ENCODE measurements around the gene EVX2.

The EVX2 gene

DNA sequence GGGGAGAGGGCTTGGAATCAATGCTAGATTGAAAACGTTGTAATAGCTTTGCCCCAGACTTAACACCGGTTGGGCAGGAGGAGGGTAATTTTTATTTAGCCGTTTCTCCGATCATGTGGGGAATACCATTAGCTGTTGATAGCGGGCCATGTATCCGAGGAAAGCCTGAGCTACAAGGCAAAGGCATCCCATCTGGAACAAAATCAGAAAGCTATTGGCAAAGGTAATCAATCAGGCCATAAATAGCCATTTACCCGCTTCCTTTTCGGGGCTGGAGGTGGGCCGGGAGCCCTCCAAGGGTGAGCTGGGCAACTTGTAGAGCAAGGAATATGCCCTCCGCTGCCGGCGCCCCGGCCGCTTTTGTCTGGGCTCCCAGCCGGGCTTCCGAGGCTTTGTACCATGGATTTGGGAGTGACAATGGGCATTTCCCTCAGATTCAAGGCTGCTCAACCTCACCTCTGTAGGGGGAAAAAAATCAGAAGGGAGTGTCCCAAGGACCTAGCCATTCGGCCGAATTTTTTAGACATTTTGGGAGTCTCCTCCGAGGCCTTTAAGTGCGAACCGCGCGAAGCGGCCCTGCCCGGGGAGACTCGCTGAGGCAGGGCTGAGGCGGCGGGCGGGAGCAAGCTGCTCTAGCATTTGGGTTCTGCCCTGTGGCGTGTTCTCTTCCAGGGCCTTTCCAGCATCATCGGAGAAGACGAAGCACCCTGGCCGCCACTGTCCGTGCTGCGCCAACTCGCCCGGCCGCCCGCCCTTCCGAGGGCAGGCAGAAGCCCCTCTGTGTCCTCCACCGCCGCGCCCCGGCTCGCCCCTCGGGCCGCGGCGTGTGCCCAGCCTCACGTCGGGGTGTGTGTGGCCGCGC, 37.7 kb upstream of the EVX2 start:
- no peak overlapping the region for H3K4me3 ChIP-seq (ENCODE audit: low read depth, low read length)
- TF ChIP-seq, protein P1, sequence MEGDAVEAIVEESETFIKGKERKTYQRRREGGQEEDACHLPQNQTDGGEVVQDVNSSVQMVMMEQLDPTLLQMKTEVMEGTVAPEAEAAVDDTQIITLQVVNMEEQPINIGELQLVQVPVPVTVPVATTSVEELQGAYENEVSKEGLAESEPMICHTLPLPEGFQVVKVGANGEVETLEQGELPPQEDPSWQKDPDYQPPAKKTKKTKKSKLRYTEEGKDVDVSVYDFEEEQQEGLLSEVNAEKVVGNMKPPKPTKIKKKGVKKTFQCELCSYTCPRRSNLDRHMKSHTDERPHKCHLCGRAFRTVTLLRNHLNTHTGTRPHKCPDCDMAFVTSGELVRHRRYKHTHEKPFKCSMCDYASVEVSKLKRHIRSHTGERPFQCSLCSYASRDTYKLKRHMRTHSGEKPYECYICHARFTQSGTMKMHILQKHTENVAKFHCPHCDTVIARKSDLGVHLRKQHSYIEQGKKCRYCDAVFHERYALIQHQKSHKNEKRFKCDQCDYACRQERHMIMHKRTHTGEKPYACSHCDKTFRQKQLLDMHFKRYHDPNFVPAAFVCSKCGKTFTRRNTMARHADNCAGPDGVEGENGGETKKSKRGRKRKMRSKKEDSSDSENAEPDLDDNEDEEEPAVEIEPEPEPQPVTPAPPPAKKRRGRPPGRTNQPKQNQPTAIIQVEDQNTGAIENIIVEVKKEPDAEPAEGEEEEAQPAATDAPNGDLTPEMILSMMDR (IDR thresholded peaks at IDR 0.05; ENCODE audit: low read depth, low read length, missing control alignments): no peak
- no peak for DNase-seq (ENCODE audit: low read depth)

DNA sequence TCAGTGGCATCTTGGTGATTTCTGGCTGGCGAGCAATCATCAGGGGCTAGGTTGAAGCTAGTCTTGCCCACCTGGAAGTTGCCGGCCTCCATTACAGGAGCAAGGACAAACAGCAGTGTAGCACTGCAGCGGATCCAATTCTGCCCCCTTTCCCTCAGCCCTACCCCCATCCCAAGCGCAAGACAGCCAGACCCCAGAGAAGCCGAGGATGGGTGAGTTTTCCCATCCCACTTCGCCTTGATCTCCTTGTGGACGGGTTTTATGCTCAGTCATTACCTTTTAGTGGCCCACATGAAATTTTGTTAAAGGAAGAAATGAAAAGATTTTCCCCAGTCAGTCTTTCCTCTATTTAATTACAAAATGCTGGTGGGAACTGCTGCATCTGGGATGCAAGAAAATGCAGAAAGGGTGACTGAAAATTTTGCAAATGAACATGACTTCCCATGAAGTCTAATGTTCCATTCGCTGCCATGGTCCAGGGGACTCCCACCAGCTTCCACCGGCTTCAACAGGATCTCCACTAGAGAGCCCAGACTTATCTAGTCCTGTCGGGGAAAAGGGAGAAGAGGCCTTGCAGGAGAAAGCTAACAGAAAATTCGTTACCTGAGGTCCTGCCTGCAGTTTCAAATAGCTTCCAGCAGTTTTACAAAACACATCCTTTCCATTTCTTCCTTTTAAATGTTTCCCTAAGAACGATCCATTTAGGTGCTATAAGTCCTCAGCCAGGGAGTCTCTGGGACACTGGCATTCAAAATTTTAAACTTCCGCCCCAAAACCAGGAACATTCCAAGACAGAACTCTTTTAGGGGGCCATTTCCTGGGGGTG, 36.8 kb upstream of the EVX2 start:
- DNase-seq (ENCODE audit: low read depth): no peak
- TF ChIP-seq, protein P1 (IDR thresholded peaks at IDR 0.05; ENCODE audit: low read depth, low read length, missing control alignments): no peak
- no peak overlapping the region for H3K4me3 ChIP-seq (ENCODE audit: low read depth, low read length)

- H3K4me3 ChIP-seq (ENCODE audit: low read depth, low read length): no peak overlapping the region
- no peak for DNase-seq (ENCODE audit: low read depth)
Measured at GRCh38 chr2:176118601-176119339, 35.0 kb upstream of the EVX2 start.

GRCh38 chr2:176117823-176118371, 34.1 kb upstream of the EVX2 start:
- no peak overlapping the region for H3K4me3 ChIP-seq (ENCODE audit: low read depth, low read length)
- TF ChIP-seq, protein P1 (IDR thresholded peaks at IDR 0.05; ENCODE audit: low read depth, low read length, missing control alignments): no peak
- no peak for DNase-seq (ENCODE audit: low read depth)

More at GRCh38 chr2:176118601-176119339, 35.0 kb upstream of the EVX2 start:
- TF ChIP-seq, protein P1 (IDR thresholded peaks at IDR 0.05; ENCODE audit: low read depth, low read length, missing control alignments): peak; percentile 56

DNA sequence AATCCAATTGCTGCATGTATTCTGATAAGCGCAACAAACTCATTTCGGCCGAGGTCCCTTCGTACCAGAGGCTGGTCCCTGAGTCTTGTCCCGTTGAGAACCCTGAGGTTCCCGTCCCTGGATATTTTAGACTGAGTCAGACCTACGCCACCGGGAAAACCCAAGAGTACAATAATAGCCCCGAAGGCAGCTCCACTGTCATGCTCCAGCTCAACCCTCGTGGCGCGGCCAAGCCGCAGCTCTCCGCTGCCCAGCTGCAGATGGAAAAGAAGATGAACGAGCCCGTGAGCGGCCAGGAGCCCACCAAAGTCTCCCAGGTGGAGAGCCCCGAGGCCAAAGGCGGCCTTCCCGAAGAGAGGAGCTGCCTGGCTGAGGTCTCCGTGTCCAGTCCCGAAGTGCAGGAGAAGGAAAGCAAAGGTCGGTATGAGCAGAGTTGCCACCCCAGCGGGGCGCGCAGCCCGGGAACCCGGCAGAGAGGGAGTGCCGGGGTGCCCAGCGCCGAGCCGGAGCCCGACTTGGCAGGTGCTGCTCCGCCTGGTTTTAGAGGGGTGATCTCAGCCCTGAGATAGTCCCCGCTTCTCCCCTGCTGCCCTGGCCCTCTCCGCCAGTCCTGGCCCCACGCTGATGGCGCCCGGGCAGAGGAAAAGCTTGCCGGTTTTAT, 33.5 kb upstream of the EVX2 start:
- no peak overlapping the region for H3K4me3 ChIP-seq (ENCODE audit: low read depth, low read length)
- DNase-seq (ENCODE audit: low read depth): no peak
- TF ChIP-seq, protein P1 (IDR thresholded peaks at IDR 0.05; ENCODE audit: low read depth, low read length, missing control alignments): no peak

Data from GM12864 (cell line).